HuH-7 (cell line): ENCODE results near the gene C10orf143.
"Not testable (repeated sequence)": the region's sequence is repeated elsewhere in the genome, so short reads cannot be mapped to it uniquely, and the experiment has no call there.

ENCODE experiments used
- DNase-seq: peaks from one replicate; pipeline ENCODE4 v3.0.0; 2011; ENCODE audit warnings: low spot score

Gene C10orf143

GRCh38 chr10:130028465-130028819 lies 82.2 kb downstream of the C10orf143 start:
- no peak for DNase-seq

GRCh38 chr10:130027716-130028464 lies 82.7 kb downstream of the C10orf143 start:
- no peak for DNase-seq

GRCh38 chr10:130026670-130027456 lies 83.8 kb downstream of the C10orf143 start:
- no peak for DNase-seq

DNA sequence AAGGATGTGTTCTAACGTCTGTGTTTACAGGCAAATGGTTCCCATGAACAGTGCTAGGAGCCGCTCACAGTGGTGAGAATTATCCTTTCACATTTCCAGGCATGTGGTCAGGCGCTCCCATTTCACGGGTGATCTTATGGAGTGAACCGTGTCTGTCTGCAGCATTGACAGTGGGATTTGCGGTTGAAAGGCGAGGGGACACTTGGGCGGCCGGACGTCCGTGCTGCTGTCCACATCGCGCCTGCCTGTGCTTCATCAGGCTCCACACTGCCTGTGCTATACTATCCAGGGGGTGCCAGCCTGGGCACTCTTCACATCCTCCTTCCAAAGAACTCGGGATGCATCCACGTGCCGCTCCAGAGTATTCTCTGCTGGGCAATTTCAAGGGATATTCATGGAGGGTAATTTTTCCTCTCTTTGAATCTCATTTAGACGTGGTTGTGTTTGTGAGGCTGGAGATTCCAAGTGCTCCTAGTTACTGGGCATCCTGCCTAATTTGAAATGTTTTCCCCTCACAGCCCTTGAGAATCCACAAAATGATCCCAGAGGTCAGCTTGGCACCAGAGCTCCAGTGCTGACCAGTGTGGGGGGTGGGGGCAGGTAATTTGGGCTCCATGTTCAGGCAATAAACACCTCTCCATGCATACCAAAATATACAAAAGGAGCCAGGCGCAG lies 84.7 kb downstream of the C10orf143 start:
- DNase-seq = no peak

- DNase-seq = no peak
Measured at GRCh38 chr10:130025326-130025725, 85.3 kb downstream of the C10orf143 start.

DNA sequence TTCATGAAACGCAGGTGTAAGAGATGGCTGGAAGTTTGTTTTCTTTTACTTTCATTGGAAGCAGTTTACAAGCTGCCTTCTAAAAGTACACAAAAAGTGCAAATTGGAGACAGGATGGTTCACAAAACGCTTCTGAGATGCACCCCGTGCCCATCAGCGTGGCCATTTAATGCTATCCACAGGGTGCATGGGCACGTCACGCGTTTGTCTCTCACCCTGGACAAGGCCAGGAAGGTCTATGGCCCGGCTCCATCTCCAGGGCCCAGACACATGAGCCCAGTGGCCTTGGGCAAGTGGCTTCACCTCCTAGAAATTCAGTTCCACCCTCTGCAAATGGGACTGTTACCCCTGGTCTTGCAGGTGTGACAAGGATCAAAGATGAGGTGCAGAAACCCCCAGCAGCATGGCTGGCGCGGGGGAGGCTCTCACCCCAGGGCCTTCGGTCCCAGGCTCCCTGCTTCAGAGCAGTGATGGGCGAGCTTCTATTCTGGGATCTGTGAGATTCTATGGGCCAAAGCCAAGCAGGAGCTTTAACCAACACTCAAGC lies 85.8 kb downstream of the C10orf143 start:
- no peak for DNase-seq

- DNase-seq = not testable (repeated sequence)
Measured at GRCh38 chr10:130024326-130024725, 86.3 kb downstream of the C10orf143 start.

DNA sequence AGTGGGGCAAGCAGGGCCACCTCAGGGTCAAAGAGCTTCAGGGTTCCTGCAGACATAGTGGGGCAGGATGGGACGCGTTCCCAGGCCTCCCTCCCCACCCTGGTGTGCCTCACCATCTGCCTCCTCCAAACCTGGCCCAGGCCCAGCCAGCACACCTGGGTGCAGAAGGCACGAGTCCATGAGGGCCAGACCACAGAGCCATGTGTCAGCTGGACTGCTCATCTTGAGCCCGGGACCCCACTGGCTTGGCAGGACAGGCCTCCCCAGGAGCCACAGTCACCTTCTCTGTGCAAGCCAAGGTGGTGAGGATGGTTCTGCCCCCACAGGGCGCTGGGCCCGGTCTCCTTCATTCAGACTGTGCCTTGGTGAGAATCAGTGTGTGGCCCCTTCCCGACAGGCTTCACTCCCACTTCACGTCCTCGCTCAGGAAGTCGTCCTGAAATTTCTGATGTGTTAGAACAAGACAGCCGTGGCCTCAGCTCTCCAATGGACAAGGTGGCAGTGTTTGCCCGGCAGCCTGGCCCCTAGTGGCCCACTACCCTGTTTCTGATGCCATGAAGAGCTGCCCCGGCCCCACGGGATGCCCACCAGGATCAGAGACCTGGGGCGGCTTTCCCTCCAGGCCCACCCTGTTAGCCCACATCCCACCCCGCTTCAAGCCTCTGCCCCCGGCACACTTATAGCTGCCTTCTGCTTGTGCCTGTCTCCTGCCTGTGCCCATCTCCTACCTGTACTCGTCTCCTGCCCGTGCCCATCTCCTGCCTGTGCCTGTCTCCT lies 87.0 kb downstream of the C10orf143 start:
- no peak for DNase-seq

GRCh38 chr10:130022511-130023299 lies 87.9 kb downstream of the C10orf143 start:
- no peak for DNase-seq

GRCh38 chr10:130022086-130022485 lies 88.5 kb downstream of the C10orf143 start:
- DNase-seq = no peak

- DNase-seq = no peak
Measured at GRCh38 chr10:130021383-130021950, 89.2 kb downstream of the C10orf143 start.

DNA sequence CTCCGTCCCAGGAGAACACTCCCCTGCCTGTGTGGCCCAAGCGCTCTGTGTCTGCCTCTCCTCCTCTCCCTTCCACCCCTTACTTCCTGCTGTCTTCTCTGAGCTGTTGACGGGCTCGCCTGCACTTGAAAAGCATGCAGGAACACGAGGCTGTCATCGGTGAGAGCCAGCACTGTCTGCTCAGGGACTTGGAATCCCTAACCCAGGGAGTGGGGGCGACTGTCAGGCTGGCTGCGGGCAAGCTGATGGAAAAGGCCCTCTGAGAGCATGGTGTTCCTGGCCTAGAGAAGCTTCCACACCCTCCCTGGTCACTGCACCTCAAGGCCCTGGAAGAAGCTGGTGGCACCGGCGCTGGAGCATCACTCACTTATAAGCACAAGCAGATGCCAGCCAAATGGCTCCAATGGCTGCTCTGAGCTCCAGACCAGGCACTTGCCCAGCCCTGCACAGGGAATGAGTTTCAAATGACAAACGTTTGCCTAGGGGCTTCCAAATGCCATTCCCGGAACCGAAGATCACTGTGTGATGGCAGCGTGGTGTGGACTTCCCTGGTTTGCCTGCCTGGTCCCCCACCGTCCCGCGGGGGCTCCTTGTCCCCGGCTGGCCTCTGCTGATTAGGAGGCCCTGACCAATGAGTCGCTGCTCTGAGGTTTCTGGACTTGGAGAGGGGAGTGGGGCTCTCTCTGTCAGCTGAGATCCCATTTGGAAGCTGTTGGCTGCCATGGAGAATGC lies 89.8 kb downstream of the C10orf143 start:
- DNase-seq = no peak

DNA sequence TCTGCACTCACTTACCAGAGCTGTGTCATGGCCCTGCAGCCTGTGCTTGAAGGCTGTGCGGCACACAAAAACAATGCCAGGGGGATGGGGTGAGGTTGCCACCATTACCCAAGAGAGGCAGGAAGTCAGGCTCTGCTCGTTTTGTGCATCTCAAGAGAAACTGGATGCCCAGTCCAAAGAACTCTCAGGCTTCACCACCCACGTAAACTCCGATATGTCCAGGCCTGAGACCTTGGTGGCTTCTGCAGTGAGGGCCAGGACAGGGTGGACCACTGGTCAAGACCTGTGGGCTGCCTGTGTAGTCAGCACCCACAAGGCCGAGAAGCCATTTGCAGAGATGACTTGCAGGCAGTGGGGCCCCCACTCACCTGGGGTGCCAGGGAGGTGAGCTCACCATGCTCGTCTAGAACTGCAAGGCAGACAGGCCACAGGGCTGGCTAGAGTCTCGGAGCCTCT lies 91.9 kb downstream of the C10orf143 start:
- no peak for DNase-seq

DNA sequence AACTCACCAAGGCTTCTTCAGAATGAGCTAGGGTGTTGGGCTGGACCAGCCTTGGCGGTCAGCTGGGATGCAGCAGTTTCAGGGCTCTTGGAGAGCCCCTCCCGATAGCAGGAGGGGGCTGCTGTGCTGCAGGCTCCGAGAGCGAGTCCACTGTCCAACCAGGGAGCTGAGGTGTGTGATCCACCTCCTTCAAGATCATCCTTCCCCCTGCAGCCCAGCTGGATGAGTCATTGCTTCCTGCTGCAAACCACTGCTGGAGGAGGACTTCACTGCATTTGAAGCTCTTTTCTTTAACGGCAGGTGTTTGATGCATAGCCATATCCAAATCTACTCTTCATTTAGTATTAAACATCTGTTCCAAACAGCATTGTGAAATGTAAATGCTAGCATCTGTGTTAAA lies 92.4 kb downstream of the C10orf143 start:
- no peak for DNase-seq

DNA sequence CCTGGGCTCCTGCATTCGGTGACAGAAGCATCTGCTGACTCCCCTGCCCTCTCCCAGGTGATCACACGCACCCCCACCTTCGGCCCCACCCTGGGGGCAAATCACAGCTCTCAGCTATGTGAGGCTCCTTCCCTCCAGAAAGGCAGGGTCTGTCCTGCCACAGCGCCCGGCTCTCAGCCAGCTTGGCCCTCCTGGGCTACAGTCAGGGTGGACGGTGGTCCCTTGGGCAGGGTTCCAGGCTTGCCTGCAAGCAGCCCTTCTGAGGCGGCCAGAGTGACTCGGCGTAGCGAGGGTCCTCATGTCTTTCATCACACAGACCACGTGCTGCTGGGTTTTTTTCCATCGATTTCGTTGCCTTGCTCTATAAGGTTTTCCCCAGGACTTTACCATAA lies 93.0 kb downstream of the C10orf143 start:
- no peak for DNase-seq

GRCh38 chr10:130016993-130017630 lies 93.5 kb downstream of the C10orf143 start:
- DNase-seq = no peak

GRCh38 chr10:130016095-130016494 lies 94.5 kb downstream of the C10orf143 start:
- no peak for DNase-seq

DNA sequence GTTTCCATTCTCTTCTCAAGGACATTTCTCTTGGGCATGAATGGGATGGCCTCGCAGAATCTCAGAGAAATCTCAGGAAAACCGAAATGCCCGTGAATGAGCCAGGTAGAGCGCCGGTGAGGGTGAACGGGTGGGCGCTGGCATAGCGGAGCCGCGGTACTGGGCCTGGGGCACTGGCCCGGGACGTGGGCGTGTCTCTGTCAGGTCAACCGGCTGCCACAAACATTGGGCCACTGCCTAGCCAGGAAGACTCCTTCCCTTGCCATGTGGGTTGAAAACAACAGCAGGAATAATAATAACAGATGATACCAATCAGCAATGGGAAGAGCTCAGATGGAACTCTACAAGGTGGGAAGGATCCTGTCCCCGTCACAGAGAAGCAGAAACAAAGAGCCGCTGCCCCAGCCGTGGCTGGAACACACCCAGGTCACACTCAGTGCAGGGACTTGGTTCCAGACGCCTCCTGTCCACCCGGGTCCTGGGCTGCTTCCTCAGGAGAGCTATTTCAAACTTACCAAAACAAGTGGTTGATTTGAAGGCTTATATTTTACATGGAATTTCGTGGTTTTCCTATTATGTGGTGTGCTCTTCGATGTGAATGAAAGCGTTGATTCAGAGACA lies 95.4 kb downstream of the C10orf143 start:
- no peak for DNase-seq
